Measurements from ENCODE around the gene DOP1B.

DNA sequence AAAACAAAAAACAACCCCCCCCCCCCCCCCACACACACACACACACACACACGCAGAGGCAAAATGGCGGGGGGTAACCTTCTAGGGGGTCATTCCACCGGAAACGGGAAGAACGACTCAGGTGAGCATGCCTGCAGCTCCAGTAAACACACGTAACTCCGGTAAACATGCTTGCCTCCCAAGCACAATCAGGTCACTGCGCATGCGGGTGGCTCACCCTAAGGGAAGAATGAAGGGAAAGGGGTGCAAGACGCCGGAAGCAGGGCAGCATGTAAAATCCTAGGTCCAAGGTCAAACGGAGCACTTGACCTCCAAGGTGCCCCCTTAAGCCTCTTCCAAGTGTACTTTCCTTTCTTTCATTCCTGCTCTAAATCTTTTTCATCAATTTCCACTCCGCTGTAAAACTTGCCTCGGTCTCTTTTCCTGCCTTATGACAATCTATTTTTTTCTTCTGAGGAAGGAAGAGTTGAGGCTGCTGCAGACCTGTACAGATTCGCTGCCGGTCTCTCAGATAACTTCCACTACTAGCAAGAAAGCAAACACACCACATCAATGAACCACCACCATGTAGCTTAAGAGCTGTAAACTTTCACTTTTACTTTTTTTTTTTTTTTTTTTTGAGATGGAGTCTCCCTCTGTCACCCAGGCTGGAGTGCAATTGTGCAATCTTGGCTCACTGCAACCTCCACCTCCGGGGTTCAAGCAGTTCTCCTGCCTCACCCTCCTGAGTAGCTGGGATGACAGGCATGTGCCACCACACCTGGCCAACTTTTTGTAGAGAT is 42.8 kb upstream of the DOP1B start:
- TF ChIP-seq, protein P1, sequence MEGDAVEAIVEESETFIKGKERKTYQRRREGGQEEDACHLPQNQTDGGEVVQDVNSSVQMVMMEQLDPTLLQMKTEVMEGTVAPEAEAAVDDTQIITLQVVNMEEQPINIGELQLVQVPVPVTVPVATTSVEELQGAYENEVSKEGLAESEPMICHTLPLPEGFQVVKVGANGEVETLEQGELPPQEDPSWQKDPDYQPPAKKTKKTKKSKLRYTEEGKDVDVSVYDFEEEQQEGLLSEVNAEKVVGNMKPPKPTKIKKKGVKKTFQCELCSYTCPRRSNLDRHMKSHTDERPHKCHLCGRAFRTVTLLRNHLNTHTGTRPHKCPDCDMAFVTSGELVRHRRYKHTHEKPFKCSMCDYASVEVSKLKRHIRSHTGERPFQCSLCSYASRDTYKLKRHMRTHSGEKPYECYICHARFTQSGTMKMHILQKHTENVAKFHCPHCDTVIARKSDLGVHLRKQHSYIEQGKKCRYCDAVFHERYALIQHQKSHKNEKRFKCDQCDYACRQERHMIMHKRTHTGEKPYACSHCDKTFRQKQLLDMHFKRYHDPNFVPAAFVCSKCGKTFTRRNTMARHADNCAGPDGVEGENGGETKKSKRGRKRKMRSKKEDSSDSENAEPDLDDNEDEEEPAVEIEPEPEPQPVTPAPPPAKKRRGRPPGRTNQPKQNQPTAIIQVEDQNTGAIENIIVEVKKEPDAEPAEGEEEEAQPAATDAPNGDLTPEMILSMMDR (IDR thresholded peaks at IDR 0.05): no peak
- TF ChIP-seq EP300 (IDR thresholded peaks at IDR 0.05) (no peak), POLR2A (IDR thresholded peaks at IDR 0.05; ENCODE audit: low read depth) (no peak)
